GM19328 (cell line): ENCODE data around the gene PDLIM4.

Experiments used
- ATAC-seq: cut with Tn5 transposase; IDR thresholded peaks from one replicate; pipeline ENCODE4 v1.9.1; 2021; ENCODE audit warnings: mild to moderate bottlenecking, moderate library complexity; ENCODE audit not compliant: unreplicated experiment

The PDLIM4 gene

GRCh38 chr5:132227235-132227484 lies 30.3 kb upstream of the PDLIM4 start:
- ATAC-seq: no peak

- ATAC-seq: peak; percentile 91
Measured at GRCh38 chr5:132227485-132228240, 29.8 kb upstream of the PDLIM4 start, which contains the start of gene P4HA2. Gene P4HA2 (minus strand): TSS chr5:132227853. CDS start chr5:132218626, 9,227 bp downstream.

- ATAC-seq: no peak
Measured at GRCh38 chr5:132228241-132229035, 29.1 kb upstream of the PDLIM4 start.

- ATAC-seq: no peak
Measured at GRCh38 chr5:132229236-132229635, 28.3 kb upstream of the PDLIM4 start.

GRCh38 chr5:132230871-132231270 lies 26.6 kb upstream of the PDLIM4 start:
- ATAC-seq: no peak

GRCh38 chr5:132232465-132232864 lies 25.0 kb upstream of the PDLIM4 start:
- no peak for ATAC-seq

GRCh38 chr5:132233081-132233480 lies 24.4 kb upstream of the PDLIM4 start:
- no peak for ATAC-seq

GRCh38 chr5:132233811-132234683 lies 23.4 kb upstream of the PDLIM4 start:
- ATAC-seq: no peak

- no peak for ATAC-seq
Measured at GRCh38 chr5:132234684-132235062, 22.8 kb upstream of the PDLIM4 start.

GRCh38 chr5:132235340-132235739 lies 22.2 kb upstream of the PDLIM4 start:
- ATAC-seq: no peak

GRCh38 chr5:132237141-132237540 lies 20.4 kb upstream of the PDLIM4 start:
- ATAC-seq: no peak

GRCh38 chr5:132237670-132238069 lies 19.8 kb upstream of the PDLIM4 start:
- no peak for ATAC-seq

- ATAC-seq: no peak
Measured at GRCh38 chr5:132238169-132238744, 19.2 kb upstream of the PDLIM4 start.

- no peak for ATAC-seq
Measured at GRCh38 chr5:132238901-132239500, 18.5 kb upstream of the PDLIM4 start.

GRCh38 chr5:132239776-132240175 lies 17.7 kb upstream of the PDLIM4 start:
- no peak for ATAC-seq

- ATAC-seq: no peak
Measured at GRCh38 chr5:132243366-132243977, 14.0 kb upstream of the PDLIM4 start.

- ATAC-seq: no peak
Measured at GRCh38 chr5:132245593-132245992, 11.9 kb upstream of the PDLIM4 start.

- no peak for ATAC-seq
Measured at GRCh38 chr5:132246806-132247205, 10.7 kb upstream of the PDLIM4 start.

- no peak for ATAC-seq
Measured at GRCh38 chr5:132250547-132250946, 6.9 kb upstream of the PDLIM4 start.

GRCh38 chr5:132251220-132251725 lies 6.2 kb upstream of the PDLIM4 start:
- ATAC-seq: no peak
